ENCODE results near the gene OLFM4.

OLFM4 gene

DNA sequence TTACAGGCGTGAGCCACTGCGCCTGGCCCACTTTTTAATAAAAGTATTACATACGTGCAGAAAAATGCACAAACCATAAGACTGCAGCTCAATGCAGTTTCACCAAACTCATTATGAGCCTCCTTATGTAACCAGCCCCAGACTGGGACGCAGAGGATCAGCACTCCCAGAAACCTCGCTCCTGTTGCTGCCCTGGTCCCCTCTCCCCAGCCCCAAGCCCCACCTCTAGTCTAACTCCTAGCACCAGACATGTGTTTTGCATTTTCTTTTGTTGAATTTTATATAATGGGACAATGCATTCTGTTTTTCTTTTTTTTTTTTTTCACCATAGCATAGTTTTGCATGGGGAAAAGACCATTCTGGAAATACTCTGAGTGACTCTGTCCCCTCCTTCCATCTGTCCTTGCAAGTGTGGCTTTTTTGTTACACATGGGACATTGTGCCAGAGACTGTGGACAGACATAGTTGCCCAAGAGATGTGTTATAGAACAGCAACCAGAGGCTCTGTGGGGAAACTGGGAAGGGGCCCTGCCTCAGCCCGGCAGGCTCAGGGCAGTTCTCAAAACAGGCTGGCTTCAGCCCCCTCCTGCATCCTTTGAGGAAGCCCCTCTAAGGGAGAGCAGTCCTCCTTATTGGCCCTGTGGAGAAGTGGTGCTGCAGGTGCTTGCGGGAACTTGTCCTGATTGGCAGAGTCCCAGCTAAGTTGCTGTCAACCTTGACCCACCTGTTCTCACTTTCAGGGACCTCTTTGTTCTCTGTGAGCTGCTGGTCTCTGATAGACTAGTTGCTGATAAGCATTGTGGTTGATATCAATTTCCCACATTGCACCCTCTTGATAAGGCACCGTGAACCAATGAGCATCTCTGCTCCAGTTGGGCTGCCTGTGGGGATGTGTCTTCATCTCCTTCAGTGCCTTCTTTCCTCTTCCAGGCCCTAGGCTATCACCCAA lies 13.8 kb upstream of the OLFM4 start:
- DNase-seq, result no peak

DNA sequence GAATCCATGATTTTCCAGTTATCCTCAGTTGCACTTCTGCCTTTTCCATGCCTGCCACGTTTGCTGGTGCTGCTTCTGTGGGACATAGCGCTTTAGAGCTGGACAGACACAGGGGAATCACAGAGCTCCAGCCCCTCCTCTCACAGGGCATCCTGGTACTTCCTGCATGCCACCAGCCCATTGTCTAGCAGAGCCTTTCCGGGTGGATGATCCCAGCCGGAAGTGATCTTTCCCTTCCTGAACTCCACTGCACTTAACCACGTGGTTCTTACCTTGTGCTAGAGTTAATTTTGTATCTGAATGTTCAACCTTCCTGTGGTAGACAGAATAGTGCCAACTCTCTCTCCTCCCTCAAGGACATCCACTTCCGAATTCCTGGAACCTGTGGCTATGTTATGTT lies 12.6 kb upstream of the OLFM4 start:
- no peak for DNase-seq

DNA sequence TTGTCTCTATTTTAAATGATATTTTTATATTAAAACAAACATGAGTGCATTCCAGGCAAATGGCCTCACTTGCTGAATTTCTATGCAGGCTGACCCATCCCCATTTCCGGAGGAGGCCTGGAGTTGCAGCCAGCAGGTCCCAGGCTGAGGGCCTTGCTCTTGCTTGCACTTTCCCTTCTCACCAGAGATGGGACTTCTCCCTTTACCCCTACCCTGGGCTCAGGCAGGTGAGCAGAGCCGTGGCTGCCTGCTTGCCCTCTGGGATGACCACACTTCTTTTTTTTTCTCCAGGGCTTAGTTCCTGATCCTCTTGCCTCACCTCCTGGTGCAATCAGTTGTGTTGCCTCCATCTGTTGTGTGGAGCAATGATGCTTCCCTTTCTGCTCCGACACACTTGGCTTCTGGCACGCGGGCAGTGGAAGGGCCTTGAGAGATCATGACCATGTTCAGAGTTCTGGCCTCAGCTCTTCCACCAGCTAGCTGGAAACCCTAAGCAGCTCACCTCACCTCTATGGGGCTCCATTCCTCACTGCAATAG lies 11.1 kb upstream of the OLFM4 start:
- DNase-seq, result no peak

GRCh38 chr13:53018690-53019647 lies 9.6 kb upstream of the OLFM4 start:
- DNase-seq, result no peak

GRCh38 chr13:53020764-53021335 lies 7.8 kb upstream of the OLFM4 start:
- DNase-seq, result no peak

DNA sequence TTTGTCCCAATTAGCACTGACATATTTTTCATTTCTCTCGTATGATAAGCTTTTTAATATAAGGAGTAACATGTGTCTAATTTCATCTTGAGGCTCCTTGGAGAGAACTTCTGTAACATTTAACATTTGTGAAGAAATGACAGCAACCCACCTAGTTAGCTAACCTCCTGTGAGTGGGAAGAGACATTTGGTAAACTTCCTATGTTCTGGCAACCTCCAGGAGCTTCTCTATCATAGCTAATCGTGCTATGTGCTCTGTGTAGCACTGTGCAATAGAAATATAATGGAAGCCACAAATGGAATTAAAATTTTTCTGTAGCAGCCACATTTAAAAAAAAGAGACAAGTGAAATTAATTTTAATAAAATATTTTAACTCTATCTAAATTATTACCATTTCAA lies 5.4 kb upstream of the OLFM4 start:
- no peak for DNase-seq

DNA sequence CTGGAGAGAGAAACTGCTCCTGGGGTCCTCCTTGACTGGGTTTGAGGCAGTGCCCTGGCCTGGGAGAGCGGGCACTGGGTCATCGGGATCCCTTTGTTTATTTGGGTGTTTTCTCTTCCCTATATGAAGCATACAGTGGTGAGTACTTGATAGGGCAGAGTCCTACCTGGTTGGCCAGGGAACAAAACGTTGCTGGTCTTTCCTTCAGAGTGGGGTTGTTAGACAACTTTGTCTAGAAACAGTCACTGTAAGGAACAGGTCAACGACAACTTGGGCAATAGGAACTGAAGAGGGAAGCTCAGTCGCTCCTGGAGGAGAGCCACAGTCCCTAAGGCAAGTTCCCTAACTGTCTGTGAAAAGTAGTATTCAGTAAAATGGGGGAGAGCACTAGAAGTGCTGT lies 550 bp upstream of the OLFM4 start:
- DNase-seq, result no peak

DNA sequence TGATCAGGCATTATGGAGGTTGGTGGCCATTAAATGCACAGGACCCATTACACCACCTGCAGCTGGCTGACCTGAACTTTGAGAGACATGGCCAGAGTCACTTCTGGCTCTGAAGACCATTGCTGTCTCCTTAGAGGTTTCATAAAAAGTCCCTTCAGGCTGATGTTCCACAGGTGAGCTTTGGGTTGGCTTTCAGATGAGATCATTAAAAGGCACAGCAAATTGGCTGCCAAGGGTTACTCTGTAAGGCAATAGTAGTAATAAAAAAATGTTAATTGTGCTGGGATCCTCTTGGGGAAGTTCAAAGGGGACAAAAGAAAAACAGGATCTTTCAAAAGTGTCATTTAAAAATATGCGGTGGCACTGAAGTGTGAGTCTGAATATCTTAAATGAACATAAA lies 4.2 kb downstream of the OLFM4 start:
- DNase-seq, result no peak

GRCh38 chr13:53038993-53039392 lies 10.4 kb downstream of the OLFM4 start:
- no peak for DNase-seq

GRCh38 chr13:53041968-53042516 lies 13.4 kb downstream of the OLFM4 start:
- DNase-seq, result no peak

DNA sequence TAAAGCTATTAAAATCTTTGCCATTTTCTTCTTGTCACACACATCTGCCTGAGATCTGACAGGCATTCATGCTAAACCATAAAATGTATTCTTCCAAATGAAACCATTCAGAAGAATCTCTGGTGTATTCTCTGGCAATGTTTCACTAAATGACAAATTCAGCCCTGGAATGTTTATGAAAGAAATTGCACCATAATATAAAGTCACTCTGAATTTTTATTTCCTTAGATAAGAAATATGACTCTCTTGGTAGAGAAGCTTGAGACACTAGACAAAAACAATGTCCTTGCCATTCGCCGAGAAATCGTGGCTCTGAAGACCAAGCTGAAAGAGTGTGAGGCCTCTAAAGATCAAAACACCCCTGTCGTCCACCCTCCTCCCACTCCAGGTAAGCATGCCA lies 14.3 kb downstream of the OLFM4 start:
- DNase-seq, result no peak

GRCh38 chr13:53043398-53043797 lies 14.8 kb downstream of the OLFM4 start:
- DNase-seq, result no peak

DNA sequence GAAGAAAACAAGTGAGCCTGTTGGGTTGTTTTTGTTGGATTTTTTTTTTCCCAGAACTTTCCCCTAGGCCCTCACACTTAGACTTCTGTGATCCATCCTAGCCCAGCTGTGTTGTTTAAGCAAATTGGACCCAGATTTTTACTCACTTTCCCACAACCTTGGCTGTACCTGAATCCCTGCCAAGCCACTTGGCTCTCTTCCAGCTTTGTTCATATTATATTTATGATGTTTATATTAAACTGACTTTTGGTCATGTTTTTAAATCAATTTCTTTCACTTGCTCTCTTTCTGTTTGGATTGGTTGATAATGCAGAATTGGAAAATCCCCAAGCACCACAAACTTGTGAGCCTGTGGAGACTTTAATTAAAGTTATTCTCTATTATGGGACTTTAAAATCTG lies 16.6 kb downstream of the OLFM4 start:
- DNase-seq, result peak; percentile 36

GRCh38 chr13:53048880-53049279 lies 20.3 kb downstream of the OLFM4 start:
- DNase-seq, result no peak

- no peak for DNase-seq
These were observed 21.5 kb downstream of the OLFM4 start for GRCh38 chr13:53050151-53050550.

- DNase-seq, result no peak
These were observed 24.1 kb downstream of the OLFM4 start for GRCh38 chr13:53052675-53053074.

DNA sequence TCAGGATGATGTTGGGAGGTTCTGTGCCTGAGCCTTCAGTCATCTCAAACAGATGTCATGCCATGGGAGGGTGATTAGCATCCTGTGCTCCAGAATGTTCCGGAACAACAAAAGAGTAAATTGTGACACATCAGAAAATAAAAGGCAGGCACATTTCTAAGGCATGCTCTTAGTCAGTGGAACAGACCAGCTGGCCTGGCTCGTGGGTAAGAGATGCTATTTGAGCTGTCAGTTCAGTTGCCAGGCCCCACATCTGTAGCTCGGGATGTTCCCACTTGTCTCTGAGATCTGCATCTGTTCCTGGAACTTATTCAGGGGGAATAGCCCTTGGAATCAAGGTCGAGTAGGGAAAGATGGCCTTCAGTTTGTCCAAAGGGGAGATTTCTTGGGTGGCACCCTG lies 26.0 kb downstream of the OLFM4 start:
- DNase-seq, result no peak

DNA sequence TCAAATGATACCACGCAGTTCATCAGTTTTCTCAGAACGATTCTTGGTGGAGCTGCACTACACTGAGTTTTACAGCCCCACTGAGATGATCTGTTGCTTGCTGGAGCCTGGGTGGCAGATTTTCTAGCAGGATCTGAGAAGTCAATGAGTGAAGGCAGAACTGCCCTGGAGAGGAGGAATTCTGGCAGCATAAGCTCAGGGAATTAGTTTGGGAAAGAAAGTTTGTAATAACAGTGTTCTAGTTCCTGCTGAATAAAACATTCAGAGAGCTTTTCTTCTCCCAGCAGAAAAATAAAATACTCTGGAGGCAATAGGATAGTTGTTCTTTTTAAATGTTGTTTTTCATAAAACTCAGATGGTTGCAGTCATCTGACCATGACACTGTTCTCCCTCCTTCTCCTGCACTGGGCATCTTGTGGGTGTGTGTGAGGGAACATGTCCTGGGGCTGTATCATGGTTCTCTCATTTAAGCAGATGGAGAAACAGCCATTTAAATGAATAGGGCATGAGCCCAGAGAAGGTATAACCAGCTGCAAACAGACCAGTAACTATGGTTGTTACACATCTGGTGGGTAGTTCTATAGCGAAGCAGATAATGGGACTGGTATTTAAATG lies 29.6 kb downstream of the OLFM4 start:
- no peak for DNase-seq

GRCh38 chr13:53060840-53061490 lies 32.4 kb downstream of the OLFM4 start:
- DNase-seq, result no peak

- DNase-seq, result no peak
These were observed 36.1 kb downstream of the OLFM4 start for GRCh38 chr13:53064731-53065130.

- DNase-seq, result no peak
These were observed 37.8 kb downstream of the OLFM4 start for GRCh38 chr13:53066411-53066810.

Data from right kidney (tissue), 1 donor.